Raji (cell line): ENCODE results near the gene LCN9.

ENCODE experiments used
- POLR2A ChIP-seq: IDR thresholded peaks from 2 replicates; pipeline ENCODE4 v1.6.1; 2011; ENCODE audit warnings: low read depth, low read length, control low read depth; ENCODE audit not compliant: insufficient read depth

LCN9 gene

DNA sequence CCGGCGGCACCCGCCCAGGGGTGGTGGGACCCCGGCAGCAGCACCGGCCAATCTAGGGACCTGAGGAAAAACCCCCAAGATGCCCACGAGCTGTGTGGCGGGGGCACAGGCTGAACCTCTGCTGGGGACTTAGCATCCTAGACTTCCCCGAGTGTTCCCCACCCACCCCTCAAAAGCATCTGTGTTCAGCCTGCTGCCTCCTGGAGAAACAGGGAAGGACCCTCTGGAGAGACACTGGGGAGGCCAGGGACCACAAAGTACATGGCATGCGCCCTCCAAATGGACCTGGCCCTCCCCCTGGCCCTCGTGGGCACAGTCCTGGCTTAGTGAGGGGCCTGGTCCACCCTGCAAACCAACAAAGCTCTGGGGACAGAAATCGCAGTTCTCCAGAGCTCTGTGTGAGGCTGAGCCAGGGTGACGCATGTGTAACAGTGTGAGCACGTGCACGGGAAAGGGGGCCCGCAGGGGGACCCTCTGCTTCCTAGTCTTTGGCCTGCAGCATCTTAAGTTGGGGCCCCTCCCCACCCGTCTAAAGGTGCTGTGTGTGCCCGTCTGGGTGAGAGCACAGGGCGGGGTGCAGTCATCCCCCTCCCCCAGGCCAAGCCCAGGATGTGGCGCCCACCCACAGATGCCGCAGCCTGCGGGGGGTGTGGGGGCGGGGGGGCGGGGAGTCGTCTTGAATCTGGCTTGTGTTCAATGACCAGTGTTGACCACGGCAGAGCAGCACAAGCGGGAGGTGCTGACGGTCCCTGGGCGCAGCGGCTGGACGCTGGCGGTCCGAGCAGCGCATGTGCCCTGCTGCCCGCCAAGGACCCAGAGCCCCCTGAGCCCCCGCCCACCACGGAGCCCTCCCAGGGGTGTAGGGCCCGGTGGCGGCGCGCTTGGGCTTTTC, 38.2 kb downstream of the LCN9 start:
- TF ChIP-seq POLR2A: no peak

DNA sequence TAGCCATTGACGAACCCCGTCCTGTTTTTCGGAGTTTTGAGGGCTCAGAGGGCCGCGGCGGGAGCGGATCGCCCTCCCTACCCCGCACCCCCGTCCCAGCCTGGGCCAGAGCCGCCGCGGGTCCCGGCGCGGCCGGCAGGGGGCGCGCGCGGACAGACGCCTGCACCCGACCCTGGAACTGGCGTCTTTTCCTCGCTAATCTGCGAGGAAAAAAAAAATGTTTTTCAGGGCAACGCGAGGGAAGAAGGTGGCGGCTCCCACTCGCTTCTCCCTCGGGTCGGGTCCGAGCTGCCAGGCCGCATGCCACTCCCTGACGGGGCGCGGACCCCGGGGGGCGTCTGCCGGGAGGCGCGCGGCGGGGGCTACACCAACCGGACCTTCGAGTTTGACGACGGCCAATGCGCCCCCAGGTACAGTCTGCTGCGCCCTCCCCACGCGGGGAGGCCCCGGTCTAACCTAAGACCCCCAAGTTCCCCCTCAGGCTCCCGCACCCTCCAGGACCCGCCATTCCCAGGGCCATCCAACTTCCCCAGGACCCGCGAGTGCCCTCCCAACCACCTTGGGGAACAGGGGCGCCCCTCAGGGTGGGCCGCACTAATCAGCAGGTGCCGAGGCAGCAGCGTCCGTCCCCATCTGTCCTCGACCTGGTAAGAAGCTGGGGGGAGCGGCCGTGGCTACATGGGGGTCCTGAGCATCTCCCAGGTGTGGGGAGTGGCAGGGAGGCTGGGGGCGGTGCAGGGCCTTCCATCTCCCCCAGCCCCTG, 39.0 kb downstream of the LCN9 start, which contains the start of gene KCNT1:
Gene KCNT1 (plus strand): TSS at position 227 of the 763 bp plus-strand sequence. CDS start 74 bp downstream, at position 301.
- TF ChIP-seq POLR2A: no peak

DNA sequence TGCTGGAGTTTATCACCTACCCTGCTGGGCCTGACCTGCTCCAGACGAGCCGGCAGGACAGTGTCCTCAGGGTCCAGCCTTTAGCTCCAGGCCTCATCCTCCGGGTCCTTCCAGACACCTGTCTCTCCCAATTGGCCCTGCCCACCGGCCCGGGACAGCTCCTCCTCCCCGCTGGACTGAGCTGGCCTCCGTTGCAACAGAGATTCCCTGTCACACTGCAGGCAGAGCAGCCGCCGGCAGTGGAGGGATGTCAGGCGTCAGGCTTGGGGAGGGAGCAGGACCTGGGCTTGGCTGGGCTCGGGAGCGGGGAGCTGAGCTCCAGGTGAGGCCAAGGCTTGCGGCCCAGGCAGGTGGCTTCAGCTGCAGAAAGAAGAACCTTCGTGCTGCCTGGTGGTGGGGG, 40.6 kb downstream of the LCN9 start:
- no peak for TF ChIP-seq POLR2A

- TF ChIP-seq POLR2A: no peak
Measured at GRCh38 chr9:135704483-135704882, 41.4 kb downstream of the LCN9 start.

DNA sequence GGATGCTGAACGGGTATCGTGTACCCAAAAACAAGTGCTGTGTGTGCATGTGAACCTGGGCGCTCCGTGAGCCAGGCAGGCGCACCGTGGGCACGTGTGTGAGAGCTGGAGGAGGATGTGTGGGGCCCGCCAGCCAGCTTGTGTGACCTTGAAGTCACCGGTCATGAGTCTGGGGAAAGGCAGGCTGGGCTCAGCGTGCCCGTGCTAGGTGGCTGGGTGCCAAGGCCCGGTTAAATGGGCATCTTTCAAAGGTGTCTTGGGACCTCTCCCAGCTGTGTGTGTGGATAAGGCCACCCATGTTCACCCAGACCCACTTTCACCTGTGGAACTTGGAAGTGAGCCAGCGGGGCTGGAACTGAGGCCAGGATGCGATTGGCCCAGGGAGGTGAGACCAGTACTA, 42.3 kb downstream of the LCN9 start:
- TF ChIP-seq POLR2A: no peak

- TF ChIP-seq POLR2A: no peak
Measured at GRCh38 chr9:135706288-135706687, 43.2 kb downstream of the LCN9 start.

- TF ChIP-seq POLR2A: no peak
Measured at GRCh38 chr9:135707252-135708138, 44.4 kb downstream of the LCN9 start.

DNA sequence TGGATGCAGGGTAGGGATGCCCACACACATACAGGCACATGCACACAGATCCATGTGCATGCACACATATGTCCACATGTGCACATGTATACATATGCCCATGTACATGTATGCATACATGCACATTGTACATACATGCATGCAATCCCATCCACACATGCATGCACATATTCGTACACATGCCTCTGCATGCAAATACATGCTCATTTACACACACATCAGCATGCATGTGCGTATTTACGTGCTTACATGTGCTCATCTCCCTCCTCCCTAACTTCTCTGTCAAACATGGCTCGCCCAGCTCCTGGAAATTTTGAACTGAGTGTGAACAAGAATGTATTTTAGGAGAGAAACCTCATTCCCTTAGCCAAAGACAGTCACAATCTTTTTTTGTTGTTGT, 45.1 kb downstream of the LCN9 start:
- no peak for TF ChIP-seq POLR2A

GRCh38 chr9:135711391-135711790, 48.3 kb downstream of the LCN9 start:
- no peak for TF ChIP-seq POLR2A

- no peak for TF ChIP-seq POLR2A
Measured at GRCh38 chr9:135711881-135712280, 48.8 kb downstream of the LCN9 start.

- no peak for TF ChIP-seq POLR2A
Measured at GRCh38 chr9:135712613-135713295, 49.6 kb downstream of the LCN9 start.

GRCh38 chr9:135714242-135715055, 51.3 kb downstream of the LCN9 start:
- TF ChIP-seq POLR2A: no peak

GRCh38 chr9:135715056-135715595, 52.0 kb downstream of the LCN9 start:
- no peak for TF ChIP-seq POLR2A
